DMS153 (cell line): ENCODE data around the gene PDCD4.
"Not testable (repeated sequence)": the region's sequence is repeated elsewhere in the genome, so short reads cannot be mapped to it uniquely, and the experiment has no call there.

Experiments used
- DNase-seq: peaks from one replicate; lab custom pipeline; 2025; lab: John Stamatoyannopoulos, UW

The PDCD4 gene

GRCh38 chr10:110883924-110884323, 12.2 kb downstream of the PDCD4 start:
- DNase-seq = no peak

GRCh38 chr10:110885932-110886674, 14.4 kb downstream of the PDCD4 start:
- no peak for DNase-seq

- no peak for DNase-seq
These were observed 15.8 kb downstream of the PDCD4 start for GRCh38 chr10:110887560-110887959.

GRCh38 chr10:110892602-110893288, 21.0 kb downstream of the PDCD4 start:
- DNase-seq = no peak

- peak; percentile 27 for DNase-seq
These were observed 21.9 kb downstream of the PDCD4 start for GRCh38 chr10:110893559-110894179.

- DNase-seq = no peak
These were observed 25.5 kb downstream of the PDCD4 start for GRCh38 chr10:110897184-110897583.

- DNase-seq = no peak
These were observed 26.7 kb downstream of the PDCD4 start for GRCh38 chr10:110898391-110898790.

- no peak for DNase-seq
These were observed 29.3 kb downstream of the PDCD4 start for GRCh38 chr10:110900983-110901382.

- no peak for DNase-seq
These were observed 30.5 kb downstream of the PDCD4 start for GRCh38 chr10:110901954-110902819.

- no peak for DNase-seq
These were observed 31.9 kb downstream of the PDCD4 start for GRCh38 chr10:110903280-110904278.

GRCh38 chr10:110910138-110910537, 38.4 kb downstream of the PDCD4 start:
- DNase-seq = no peak

GRCh38 chr10:110912374-110912773, 40.6 kb downstream of the PDCD4 start:
- DNase-seq = no peak

GRCh38 chr10:110914431-110914830, 42.7 kb downstream of the PDCD4 start:
- no peak for DNase-seq

GRCh38 chr10:110915035-110915434, 43.3 kb downstream of the PDCD4 start:
- DNase-seq = no peak

- DNase-seq = not testable (repeated sequence)
These were observed 43.9 kb downstream of the PDCD4 start for GRCh38 chr10:110915600-110915999.

- no peak for DNase-seq
These were observed 45.0 kb downstream of the PDCD4 start for GRCh38 chr10:110916554-110917346.

GRCh38 chr10:110918269-110918642, 46.5 kb downstream of the PDCD4 start:
- DNase-seq = no peak

GRCh38 chr10:110918643-110919348, 47.1 kb downstream of the PDCD4 start, which contains the start of gene BBIP1:
TSS of gene BBIP1 (minus strand) at chr10:110919180. CDS start at chr10:110918157, 1,023 bp downstream.
- DNase-seq = peak; percentile 100

GRCh38 chr10:110919349-110919931, 47.7 kb downstream of the PDCD4 start, which contains the start of gene SHOC2:
TSS of gene SHOC2 (plus strand) at chr10:110919604. CDS start at chr10:110964359, 44,755 bp downstream.
- no peak for DNase-seq
